ENCODE measurements around the gene MAF.

Gene MAF

DNA sequence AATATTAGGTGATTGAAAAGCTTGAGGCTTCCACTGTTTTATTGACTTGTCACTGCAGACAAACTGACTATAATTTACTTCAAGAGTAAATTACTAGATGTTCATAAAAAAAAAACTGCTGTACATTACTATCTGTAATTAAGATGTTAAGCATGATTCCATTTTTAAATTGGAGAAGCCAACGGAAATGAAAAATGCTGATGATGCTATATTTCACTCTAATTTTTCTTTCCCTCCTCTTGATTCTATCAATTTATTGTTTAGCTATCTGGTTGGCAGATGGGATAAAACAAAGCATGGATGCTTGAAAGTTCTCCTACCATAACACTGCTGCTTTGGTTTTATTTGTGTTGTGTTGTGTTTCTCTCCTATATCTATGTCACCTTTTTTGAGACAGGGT is 41.0 kb downstream of the MAF start:
- Histone ChIP-seq H3K4me3 (no peak overlapping the region), H3K9ac (ENCODE audit: insufficient read length) (no peak overlapping the region), H3K36me3 (ENCODE audit: insufficient read depth, low read length) (no peaks in the 10 kb centered on the region), H3K9me3 (ENCODE audit: low read depth, low read length) (no peaks in the 10 kb centered on the region), H3K27ac (no peak overlapping the region)
- DNase-seq (ENCODE audit: low read depth, low spot score) = no peak
- no peak for TF ChIP-seq EZH2 (IDR thresholded peaks at IDR 0.05)

DNA sequence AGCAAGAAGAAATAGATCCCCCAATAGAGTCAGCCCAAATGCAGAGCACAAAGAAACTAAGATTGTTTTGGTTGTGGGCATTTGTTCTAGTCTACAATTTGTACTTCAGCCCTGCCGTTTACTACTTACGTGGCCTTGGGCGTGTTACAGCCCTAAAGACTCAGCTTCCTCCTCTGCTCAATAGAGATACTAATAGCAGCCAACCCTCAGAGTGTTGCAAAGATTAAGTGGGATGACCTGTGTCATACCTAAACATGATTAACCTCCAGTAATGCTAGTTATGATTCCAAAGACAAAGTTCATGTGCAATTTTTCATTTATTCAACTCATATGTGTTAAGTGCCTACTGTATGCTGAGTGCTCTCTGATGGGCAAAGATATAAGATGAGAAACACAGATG is 43.1 kb downstream of the MAF start:
- Histone ChIP-seq H3K4me3 (no peak overlapping the region), H3K27ac (no peak overlapping the region), H3K9ac (ENCODE audit: insufficient read length) (no peak overlapping the region), H3K36me3 (ENCODE audit: insufficient read depth, low read length) (no peaks in the 10 kb centered on the region), H3K9me3 (ENCODE audit: low read depth, low read length) (no peaks in the 10 kb centered on the region)
- no peak for DNase-seq (ENCODE audit: low read depth, low spot score)
- TF ChIP-seq POLR2AphosphoS5 (IDR thresholded peaks at IDR 0.05; ENCODE audit: borderline replicate concordance, low read depth, low read length) (no peak), EZH2 (IDR thresholded peaks at IDR 0.05) (no peak), FOXP2 (optimal IDR thresholded peaks at IDR 0.05; ENCODE audit: control extremely low read depth, extremely low read length, insufficient read depth) (no peak)

GRCh38 chr16:79554912-79555311 is 45.6 kb downstream of the MAF start:
- no peak for DNase-seq (ENCODE audit: low read depth, low spot score)
- H3K27ac ChIP-seq = no peak overlapping the region
- no peak for TF ChIP-seq FOXP2 (optimal IDR thresholded peaks at IDR 0.05; ENCODE audit: control extremely low read depth, extremely low read length, insufficient read depth)
- no peak for TF ChIP-seq EZH2 (IDR thresholded peaks at IDR 0.05)
- TF ChIP-seq POLR2AphosphoS5 (IDR thresholded peaks at IDR 0.05; ENCODE audit: borderline replicate concordance, low read depth, low read length) = no peak
- no peaks in the 10 kb centered on the region for H3K9me3 ChIP-seq (ENCODE audit: low read depth, low read length)
- H3K4me3 ChIP-seq = no peak overlapping the region
- no peak overlapping the region for H3K9ac ChIP-seq (ENCODE audit: insufficient read length)
- H3K36me3 ChIP-seq (ENCODE audit: insufficient read depth, low read length) = no peaks in the 10 kb centered on the region

DNA sequence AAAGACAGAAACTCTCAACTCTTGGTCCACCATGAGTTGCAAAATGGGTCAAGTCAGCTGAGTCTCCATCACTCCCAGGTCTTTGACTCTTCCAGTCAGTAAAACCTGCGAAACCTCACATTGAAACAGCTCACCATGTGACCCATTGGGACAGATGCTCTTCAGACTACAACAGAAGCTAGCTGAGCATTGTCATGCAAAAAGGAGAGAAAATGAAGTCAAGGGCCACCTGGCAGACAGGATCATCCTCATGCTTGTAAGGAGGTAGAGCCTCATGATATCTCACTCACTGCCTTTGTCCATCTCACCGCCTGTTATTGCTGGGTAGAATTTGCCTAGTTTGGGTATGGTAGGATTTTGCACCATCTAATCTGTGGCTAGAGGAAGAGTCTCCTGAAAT is 50.2 kb downstream of the MAF start:
- no peak for DNase-seq (ENCODE audit: low read depth, low spot score)
- no peak overlapping the region for H3K9ac ChIP-seq (ENCODE audit: insufficient read length)
- TF ChIP-seq POLR2AphosphoS5 (IDR thresholded peaks at IDR 0.05; ENCODE audit: borderline replicate concordance, low read depth, low read length) (no peak), FOXP2 (optimal IDR thresholded peaks at IDR 0.05; ENCODE audit: control extremely low read depth, extremely low read length, insufficient read depth) (no peak), EZH2 (IDR thresholded peaks at IDR 0.05) (no peak)
- H3K27ac ChIP-seq = no peak overlapping the region
- H3K4me3 ChIP-seq = no peak overlapping the region
- H3K9me3 ChIP-seq (ENCODE audit: low read depth, low read length) = no peaks in the 10 kb centered on the region
- no peaks in the 10 kb centered on the region for H3K36me3 ChIP-seq (ENCODE audit: insufficient read depth, low read length)

DNA sequence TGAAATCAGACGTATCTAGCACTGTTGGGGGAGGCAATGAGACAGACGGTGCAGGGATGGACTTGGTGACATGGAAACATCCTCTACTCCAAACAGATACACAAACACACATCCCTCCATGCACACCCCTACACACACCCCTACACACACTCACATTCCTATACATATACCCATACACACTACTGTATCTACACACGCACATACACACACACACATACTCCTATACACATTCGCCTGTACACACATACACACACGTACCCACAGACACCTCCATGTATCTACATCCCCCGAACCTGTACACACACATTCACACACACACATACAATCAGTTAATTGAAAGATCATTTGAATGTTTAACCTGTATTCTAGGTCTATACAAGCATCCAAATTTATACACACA is 53.5 kb downstream of the MAF start:
- DNase-seq (ENCODE audit: low read depth, low spot score) = no peak
- no peak overlapping the region for H3K4me3 ChIP-seq
- no peaks in the 10 kb centered on the region for H3K36me3 ChIP-seq (ENCODE audit: insufficient read depth, low read length)
- H3K9me3 ChIP-seq (ENCODE audit: low read depth, low read length) = no peaks in the 10 kb centered on the region
- TF ChIP-seq POLR2AphosphoS5 (IDR thresholded peaks at IDR 0.05; ENCODE audit: borderline replicate concordance, low read depth, low read length) = no peak
- no peak for TF ChIP-seq FOXP2 (optimal IDR thresholded peaks at IDR 0.05; ENCODE audit: control extremely low read depth, extremely low read length, insufficient read depth)
- TF ChIP-seq EZH2 (IDR thresholded peaks at IDR 0.05) = no peak
- H3K9ac ChIP-seq (ENCODE audit: insufficient read length) = no peak overlapping the region
- H3K27ac ChIP-seq = no peak overlapping the region

All from SK-N-MC (cell line).